ENCODE results near the gene BTN2A1.
A peak's percentile ranks its signal among the peaks of the same experiment; 100 is the strongest.
"Not testable (repeated sequence)": the region's sequence is repeated elsewhere in the genome, so short reads cannot be mapped to it uniquely, and the experiment has no call there.

The BTN2A1 gene

GRCh38 chr6:26455357-26455970 is 2.3 kb upstream of the BTN2A1 start:
- in situ Hi-C loops (cut with HindIII; ENCODE audit: low sequenced_read_pairs) = no loop called here
- DNase-seq (ENCODE audit: low read depth, low spot score) = no peak
- H3K4me3 ChIP-seq (ENCODE audit: low read depth, low read length) = no peak overlapping the region
- no peak for TF ChIP-seq CTCF (IDR thresholded peaks at IDR 0.05; ENCODE audit: low read depth, low read length)

- DNase-seq (ENCODE audit: low read depth, low spot score) = no peak
- no peak for TF ChIP-seq CTCF (IDR thresholded peaks at IDR 0.05; ENCODE audit: low read depth, low read length)
- in situ Hi-C loops (cut with HindIII; ENCODE audit: low sequenced_read_pairs) = no loop called here
- H3K4me3 ChIP-seq (ENCODE audit: low read depth, low read length) = peak overlapping the region; percentile 98
These were observed 420 bp upstream of the BTN2A1 start for GRCh38 chr6:26457264-26457805.

- no peak for TF ChIP-seq CTCF (IDR thresholded peaks at IDR 0.05; ENCODE audit: low read depth, low read length)
These were observed 1.5 kb downstream of the BTN2A1 start for GRCh38 chr6:26459023-26459810.

GRCh38 chr6:26461353-26461752 is 3.6 kb downstream of the BTN2A1 start:
- in situ Hi-C loops (cut with HindIII; ENCODE audit: low sequenced_read_pairs); DNase-seq (ENCODE audit: low read depth, low spot score); H3K4me3 ChIP-seq (ENCODE audit: low read depth, low read length): not testable (repeated sequence)

More at GRCh38 chr6:26459023-26459810, 1.5 kb downstream of the BTN2A1 start:
- H3K4me3 ChIP-seq (ENCODE audit: low read depth, low read length) = peak overlapping the region; percentile 98
- in situ Hi-C loops (cut with HindIII; ENCODE audit: low sequenced_read_pairs) = no loop called here
- no peak for DNase-seq (ENCODE audit: low read depth, low spot score)

GRCh38 chr6:26464014-26464413 is 6.3 kb downstream of the BTN2A1 start:
- in situ Hi-C loops (cut with HindIII; ENCODE audit: low sequenced_read_pairs) = no loop called here
- DNase-seq (ENCODE audit: low read depth, low spot score) = no peak
- no peak overlapping the region for H3K4me3 ChIP-seq (ENCODE audit: low read depth, low read length)
- TF ChIP-seq CTCF (IDR thresholded peaks at IDR 0.05; ENCODE audit: low read depth, low read length) = no peak

GRCh38 chr6:26464416-26465131 is 6.8 kb downstream of the BTN2A1 start:
- no peak for TF ChIP-seq CTCF (IDR thresholded peaks at IDR 0.05; ENCODE audit: low read depth, low read length)
- in situ Hi-C loops (cut with HindIII; ENCODE audit: low sequenced_read_pairs) = no loop called here
- no peak overlapping the region for H3K4me3 ChIP-seq (ENCODE audit: low read depth, low read length)
- DNase-seq (ENCODE audit: low read depth, low spot score) = no peak
